OCI-LY7 (cell line): ENCODE measurements around the gene TOMM20. TPM values are rescaled to one million over a fixed set of nuclear protein-coding genes. Genes with fewer than 3 reads are reported as not detected.

Experiments
- BruUV-seq: library from RNA; stranded (reverse); fragments of 400-500 nt; replicated peaks from 2 replicates; lab custom pipeline; 2021; lab: Mats Ljungman, UMichigan
- CTCF ChIA-PET: fragments of 300-600 bp; sonication (Branson Sonifier 250); formaldehyde crosslinking; loops from one replicate; lab custom pipeline; 2022; ENCODE audit warnings: antibody characterized with exemption; ENCODE audit not compliant: unreplicated experiment; lab: Charles Lee
- POLR2A ChIA-PET: fragments of 300-600 bp; sonication (Branson Sonifier 250); formaldehyde crosslinking; loops from one replicate; lab custom pipeline; 2022; ENCODE audit warnings: antibody characterized with exemption; lab: Charles Lee
- DNase-seq: peaks from one replicate; pipeline ENCODE4 v3.0.0-alpha.2; 2015; ENCODE audit warnings: low spot score
- H2AFZ ChIP-seq: fragments of 200-600 bp; sonication (generic), shearing (Covaris generic); 2 replicates; pipeline ENCODE4 v1.6.1; 2014; ENCODE audit warnings: mild to moderate bottlenecking, antibody characterized with exemption, low read length, moderate library complexity
- H3K27ac ChIP-seq: fragments of 200-600 bp; sonication (generic); 2 replicates; pipeline ENCODE4 v1.5.1; 2014; ENCODE audit warnings: mixed run types, low read depth, mild to moderate bottlenecking, moderate library complexity, low read length, inconsistent platforms; ENCODE audit not compliant: poor library complexity, severe bottlenecking
- H3K36me3 ChIP-seq: fragments of 200-600 bp; sonication (generic); 2 replicates; pipeline ENCODE4 v1.6.1; 2014; ENCODE audit warnings: mild to moderate bottlenecking, antibody characterized with exemption, low read length, moderate library complexity, mixed read lengths; ENCODE audit not compliant: insufficient read depth
- H3K4me1 ChIP-seq: fragments of 200-600 bp; sonication (generic); 2 replicates; pipeline ENCODE4 v1.5.1; 2014; ENCODE audit warnings: mild to moderate bottlenecking, low read length; ENCODE audit not compliant: insufficient read depth, poor library complexity, severe bottlenecking
- H3K4me2 ChIP-seq: fragments of 200-600 bp; sonication (generic); 2 replicates; pipeline ENCODE4 v1.6.1; 2014; ENCODE audit warnings: mild to moderate bottlenecking, low read length
- H3K4me3 ChIP-seq: fragments of 200-600 bp; sonication (generic); 2 replicates; pipeline ENCODE4 v1.5.1; 2014; ENCODE audit warnings: mild to moderate bottlenecking, low read depth, low read length; ENCODE audit not compliant: poor library complexity, severe bottlenecking
- H3K79me2 ChIP-seq: fragments of 200-600 bp; sonication (generic); 2 replicates; pipeline ENCODE4 v1.6.1; 2016; ENCODE audit warnings: low read depth, mild to moderate bottlenecking, low read length, moderate library complexity, mixed read lengths; ENCODE audit not compliant: insufficient read depth
- H3K9me2 ChIP-seq: fragments of 200-600 bp; sonication (generic); 2 replicates; pipeline ENCODE4 v1.6.1; 2016; ENCODE audit warnings: mild to moderate bottlenecking, low read length, mixed read lengths; ENCODE audit not compliant: insufficient read depth
- H3K9me3 ChIP-seq: fragments of 200-600 bp; sonication (generic); 2 replicates; pipeline ENCODE4 v1.6.1; 2014; ENCODE audit warnings: mild to moderate bottlenecking, mixed run types, low read length, mixed read lengths
- H4K20me1 ChIP-seq: fragments of 200-600 bp; sonication (generic); 2 replicates; pipeline ENCODE4 v1.6.1; 2014; ENCODE audit warnings: mild to moderate bottlenecking, antibody characterized with exemption, low read length, moderate library complexity, mixed read lengths; ENCODE audit not compliant: insufficient read depth
- CTCF ChIP-seq: fragments of 200-600 bp; sonication (generic); conservative IDR thresholded peaks from 2 replicates; pipeline ENCODE4 v1.5.1; 2014; ENCODE audit warnings: mild to moderate bottlenecking, antibody characterized with exemption, low read length, moderate library complexity, mixed read lengths
- EZH2phosphoT487 ChIP-seq: fragments of 200-600 bp; sonication (generic); IDR thresholded peaks from 2 replicates; pipeline ENCODE4 v1.6.1; 2018; ENCODE audit warnings: low read depth, borderline replicate concordance, mild to moderate bottlenecking, mixed run types, antibody characterized with exemption, low read length, moderate library complexity, mixed read lengths
- intact Hi-C: fragments of 100-400 bp; cut with micrococcal nuclease; formaldehyde crosslinking; loops from one replicate; pipeline ENCODE4 v1.10.0; 2022; ENCODE audit not compliant: unreplicated experiment
- total RNA-seq, 2 experiments: library from RNA; depleted of rRNA in 1 of 2; stranded (reverse); fragments of >200 nt in 1 of 2; shearing (Covaris generic) in 1 of 2; gene quantifications; 2 replicates each; pipeline ENCODE4 v1.2.3, GENCODE V29; 2014 to 2022

The TOMM20 gene
- total RNA-seq, 2 experiments from 2014 or later = 76.7 to 133 TPM

- BruUV-seq = no TSS peak
- CTCF ChIA-PET = no interaction called here
- no peak for TF ChIP-seq EZH2phosphoT487
- TF ChIP-seq CTCF = no peak
Measured at GRCh38 chr1:235142991-235143390, 14.4 kb upstream of the TOMM20 start.

GRCh38 chr1:235139315-235139714, 10.7 kb upstream of the TOMM20 start:
- H3K79me2 ChIP-seq = peaks cover 6% of the 10 kb centered on the region; the same call in 1 of the 2 replicates
- no peak overlapping the region for H3K27ac ChIP-seq
- no peaks in the 10 kb centered on the region for H3K4me1 ChIP-seq
- no peak for TF ChIP-seq CTCF
- TF ChIP-seq EZH2phosphoT487 = no peak
- intact Hi-C loops = no loop called here
- H3K4me2 ChIP-seq = no peak overlapping the region
- no peak overlapping the region for H2AFZ ChIP-seq
- H3K9me2 ChIP-seq = no peaks in the 10 kb centered on the region
- H3K4me3 ChIP-seq = no peak overlapping the region
- ChIA-PET CTCF (no interaction called here), POLR2A (interaction anchor here (0.5 to 1.1 kb wide), 2 partner anchors 42 to 820 kb away, joined by 3 to 4 read pairs; no protein-coding TSS in a partner anchor)
- H4K20me1 ChIP-seq = no peaks in the 10 kb centered on the region
- H3K36me3 ChIP-seq = peaks cover 82% of the 10 kb centered on the region
- no peak for DNase-seq
- no TSS peak for BruUV-seq
- H3K9me3 ChIP-seq = no peaks in the 10 kb centered on the region

More at GRCh38 chr1:235142991-235143390, 14.4 kb upstream of the TOMM20 start:
- Histone ChIP-seq H3K36me3 (peaks cover 84% of the 10 kb centered on the region), H3K9me3 (no peaks in the 10 kb centered on the region), H4K20me1 (no peaks in the 10 kb centered on the region), H3K27ac (no peak overlapping the region), H3K79me2 (peaks cover 6% of the 10 kb centered on the region; the same call in 1 of the 2 replicates), H3K4me2 (no peak overlapping the region), H3K4me3 (no peak overlapping the region), H2AFZ (no peak overlapping the region), H3K4me1 (no peaks in the 10 kb centered on the region), H3K9me2 (no peaks in the 10 kb centered on the region)
- DNase-seq = no peak
- POLR2A ChIA-PET = interaction anchor here (0.7 to 1.7 kb wide), 2 partner anchors 13 to 24 kb away, joined by 5 read pairs; no protein-coding TSS in a partner anchor
- intact Hi-C loops = no loop called here

GRCh38 chr1:235138821-235139220, 10.2 kb upstream of the TOMM20 start:
- no peak for DNase-seq
- H3K79me2 ChIP-seq = peaks cover 6% of the 10 kb centered on the region; the same call in 1 of the 2 replicates
- ChIA-PET CTCF (no interaction called here), POLR2A (interaction anchor here (0.5 to 1.1 kb wide), 4 partner anchors 18 to 820 kb away, joined by 3 to 4 read pairs (median 4); no protein-coding TSS in a partner anchor)
- no peaks in the 10 kb centered on the region for H3K9me2 ChIP-seq
- intact Hi-C loops = no loop called here
- H2AFZ ChIP-seq = no peak overlapping the region
- no peaks in the 10 kb centered on the region for H3K4me1 ChIP-seq
- TF ChIP-seq CTCF (no peak), EZH2phosphoT487 (no peak)
- no peak overlapping the region for H3K4me3 ChIP-seq
- H3K27ac ChIP-seq = no peak overlapping the region
- no peak overlapping the region for H3K4me2 ChIP-seq
- BruUV-seq = no TSS peak
- H3K9me3 ChIP-seq = no peaks in the 10 kb centered on the region
- H3K36me3 ChIP-seq = peaks cover 82% of the 10 kb centered on the region
- no peaks in the 10 kb centered on the region for H4K20me1 ChIP-seq
